Glutamatergic neuron (in vitro differentiated cells): Measurements from ENCODE around the gene TNFSF13. TPM values are rescaled to one million over a fixed set of nuclear protein-coding genes. Genes with fewer than 3 reads are reported as not detected.

ENCODE experiments used
- DNase-seq: peaks from one replicate; pipeline ENCODE4 v3.0.0; 2022
- H3K27ac Mint-ChIP-seq: one replicate; pipeline ENCODE4 v1.8.0; 2020; ENCODE audit warnings: mild to moderate bottlenecking, mixed read lengths, inconsistent platforms; ENCODE audit not compliant: unreplicated experiment
- H3K27me3 Mint-ChIP-seq: one replicate; pipeline ENCODE4 v1.8.0; 2020; ENCODE audit warnings: mild to moderate bottlenecking, moderate library complexity, mixed read lengths, inconsistent platforms; ENCODE audit not compliant: unreplicated experiment
- H3K36me3 Mint-ChIP-seq: one replicate; pipeline ENCODE4 v1.8.0; 2020; ENCODE audit warnings: mild to moderate bottlenecking, mixed read lengths, inconsistent platforms; ENCODE audit not compliant: unreplicated experiment
- H3K4me1 Mint-ChIP-seq: one replicate; pipeline ENCODE4 v1.8.0; 2020; ENCODE audit warnings: mild to moderate bottlenecking, low read depth, mixed read lengths, inconsistent platforms; ENCODE audit not compliant: unreplicated experiment
- H3K4me3 Mint-ChIP-seq: one replicate; pipeline ENCODE4 v1.8.0; 2020; ENCODE audit warnings: mild to moderate bottlenecking, mixed read lengths, inconsistent platforms; ENCODE audit not compliant: unreplicated experiment
- H3K9me3 Mint-ChIP-seq: one replicate; pipeline ENCODE4 v1.8.0; 2020; ENCODE audit warnings: mild to moderate bottlenecking, moderate library complexity, mixed read lengths, inconsistent platforms; ENCODE audit not compliant: unreplicated experiment
- total RNA-seq: library from RNA; stranded (reverse); fragmentation: NEBNext Ultra II Directional; extraction: Animal tissue kit (Norgen Biotek cat#: 25700); gene quantifications from one replicate; pipeline ENCODE4 v1.2.1, GENCODE V29; 2021; ENCODE audit not compliant: unreplicated experiment
- TF ChIP-seq, protein P1 (sequence below): fragments of 200-600 bp; sonication (generic); IDR thresholded peaks from one replicate; pipeline ENCODE4 v1.5.0; 2021; ENCODE audit not compliant: partially characterized antibody, unreplicated experiment

Gene TNFSF13
- total RNA-seq, 1 donor from 2014 or later: not detected

GRCh38 chr17:7512824-7513540 is 45.6 kb upstream of the TNFSF13 start:
- Mint-ChIP-seq H3K27ac (no peak overlapping the region), H3K4me3 (no peak overlapping the region), H3K4me1 (no peaks in the 10 kb centered on the region), H3K9me3 (peaks cover 6% of the 10 kb centered on the region), H3K36me3 (no peaks in the 10 kb centered on the region), H3K27me3 (peaks cover 2% of the 10 kb centered on the region)
- TF ChIP-seq, protein P1, sequence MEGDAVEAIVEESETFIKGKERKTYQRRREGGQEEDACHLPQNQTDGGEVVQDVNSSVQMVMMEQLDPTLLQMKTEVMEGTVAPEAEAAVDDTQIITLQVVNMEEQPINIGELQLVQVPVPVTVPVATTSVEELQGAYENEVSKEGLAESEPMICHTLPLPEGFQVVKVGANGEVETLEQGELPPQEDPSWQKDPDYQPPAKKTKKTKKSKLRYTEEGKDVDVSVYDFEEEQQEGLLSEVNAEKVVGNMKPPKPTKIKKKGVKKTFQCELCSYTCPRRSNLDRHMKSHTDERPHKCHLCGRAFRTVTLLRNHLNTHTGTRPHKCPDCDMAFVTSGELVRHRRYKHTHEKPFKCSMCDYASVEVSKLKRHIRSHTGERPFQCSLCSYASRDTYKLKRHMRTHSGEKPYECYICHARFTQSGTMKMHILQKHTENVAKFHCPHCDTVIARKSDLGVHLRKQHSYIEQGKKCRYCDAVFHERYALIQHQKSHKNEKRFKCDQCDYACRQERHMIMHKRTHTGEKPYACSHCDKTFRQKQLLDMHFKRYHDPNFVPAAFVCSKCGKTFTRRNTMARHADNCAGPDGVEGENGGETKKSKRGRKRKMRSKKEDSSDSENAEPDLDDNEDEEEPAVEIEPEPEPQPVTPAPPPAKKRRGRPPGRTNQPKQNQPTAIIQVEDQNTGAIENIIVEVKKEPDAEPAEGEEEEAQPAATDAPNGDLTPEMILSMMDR: no peak
- no peak for DNase-seq

GRCh38 chr17:7513850-7514419 is 44.6 kb upstream of the TNFSF13 start:
- Mint-ChIP-seq H3K36me3 (no peaks in the 10 kb centered on the region), H3K27me3 (peaks cover 2% of the 10 kb centered on the region), H3K27ac (no peak overlapping the region), H3K9me3 (peaks cover 3% of the 10 kb centered on the region), H3K4me1 (no peaks in the 10 kb centered on the region), H3K4me3 (no peak overlapping the region)
- TF ChIP-seq, protein P1: no peak
- no peak for DNase-seq

DNA sequence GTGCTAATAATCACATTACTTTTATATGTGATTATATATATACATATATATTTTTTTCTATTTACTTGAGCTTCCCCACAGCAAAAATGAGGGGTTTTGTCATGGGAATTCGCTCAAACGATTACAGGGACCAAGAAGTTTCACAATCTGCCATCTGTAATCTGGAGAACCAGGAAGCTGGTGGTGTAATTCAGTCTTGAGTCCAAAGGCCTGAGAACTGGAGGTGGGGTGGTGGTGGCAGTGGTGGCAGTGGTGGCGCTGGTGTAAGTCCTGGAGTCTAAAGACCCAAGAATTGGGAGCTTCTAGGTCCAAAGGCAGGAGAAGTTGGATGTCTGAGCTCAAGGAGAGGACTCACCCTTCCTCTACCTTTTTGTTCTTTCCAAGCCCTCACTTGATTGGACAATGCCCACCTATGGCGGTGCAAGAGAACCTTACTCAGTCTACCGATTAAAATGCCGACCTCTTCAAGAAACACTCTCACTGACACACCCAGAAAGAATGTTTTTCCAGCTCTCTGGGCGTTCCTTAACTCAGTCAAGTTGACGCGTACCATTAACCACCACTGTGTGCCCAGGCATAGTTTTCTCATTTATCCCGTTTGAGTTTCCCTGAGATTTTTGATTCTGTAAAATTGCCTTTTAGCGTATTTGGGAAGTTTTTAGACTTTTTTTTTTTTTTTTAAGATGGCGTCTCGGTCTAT is 42.5 kb upstream of the TNFSF13 start:
- Mint-ChIP-seq H3K27me3 (no peaks in the 10 kb centered on the region), H3K36me3 (no peaks in the 10 kb centered on the region), H3K4me3 (no peak overlapping the region), H3K4me1 (no peaks in the 10 kb centered on the region), H3K27ac (no peak overlapping the region), H3K9me3 (peaks cover 3% of the 10 kb centered on the region)
- no peak for DNase-seq
- TF ChIP-seq, protein P1: no peak

- no peak overlapping the region for H3K27ac Mint-ChIP-seq
- no peak overlapping the region for H3K4me3 Mint-ChIP-seq
- DNase-seq: no peak
These were observed 35.5 kb upstream of the TNFSF13 start for GRCh38 chr17:7523033-7523432.

More at GRCh38 chr17:7523033-7523432, 35.5 kb upstream of the TNFSF13 start:
- no peaks in the 10 kb centered on the region for H3K36me3 Mint-ChIP-seq
- H3K27me3 Mint-ChIP-seq: no peaks in the 10 kb centered on the region
- H3K9me3 Mint-ChIP-seq: peaks cover 5% of the 10 kb centered on the region
- no peaks in the 10 kb centered on the region for H3K4me1 Mint-ChIP-seq
- TF ChIP-seq, protein P1: no peak
